ENCODE measurements around the gene CDC27.

Gene CDC27

GRCh38 chr17:47232465-47232864 is 43.4 kb upstream of the CDC27 start:
- no peak for DNase-seq (ENCODE audit: low spot score)
- no peak for TF ChIP-seq CTCF (IDR thresholded peaks at IDR 0.05; ENCODE audit: borderline replicate concordance, control extremely low read depth, extremely low read depth, insufficient read depth, missing control alignments)

GRCh38 chr17:47231866-47232265 is 42.8 kb upstream of the CDC27 start:
- in situ Hi-C loops (cut with MboI; ENCODE audit: low sequenced_read_pairs, unreplicated experiment) = loop anchor here (5.0 to 10.0 kb wide), 2 partner anchors 80 to 383 kb away; no protein-coding TSS in a partner anchor

More at GRCh38 chr17:47232465-47232864, 43.4 kb upstream of the CDC27 start:
- in situ Hi-C loops (cut with MboI; ENCODE audit: low sequenced_read_pairs, unreplicated experiment) = loop anchor here (5.0 to 10.0 kb wide), 2 partner anchors 80 to 382 kb away; no protein-coding TSS in a partner anchor

DNA sequence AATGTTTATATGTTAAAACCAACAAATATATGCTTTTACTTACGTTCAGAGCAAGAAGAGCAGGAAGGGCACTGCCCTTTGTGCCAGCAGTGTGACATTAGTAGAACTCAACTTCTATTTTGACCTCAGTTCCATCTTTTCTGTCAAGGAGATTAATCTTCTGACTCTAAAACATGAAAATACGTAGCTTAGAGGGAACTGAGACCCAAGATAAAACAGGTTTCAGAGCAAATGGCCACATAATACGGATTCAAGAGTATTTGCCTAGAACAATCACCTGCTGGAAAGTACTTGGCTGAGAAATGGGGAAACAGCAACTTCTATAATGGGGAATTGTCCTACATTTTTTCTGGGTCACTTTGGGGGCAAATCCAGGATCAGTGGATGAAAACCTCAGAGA is 42.2 kb upstream of the CDC27 start:
- no peak for TF ChIP-seq CTCF (IDR thresholded peaks at IDR 0.05; ENCODE audit: borderline replicate concordance, control extremely low read depth, extremely low read depth, insufficient read depth, missing control alignments)
- no peak for DNase-seq (ENCODE audit: low spot score)
- in situ Hi-C loops (cut with MboI; ENCODE audit: low sequenced_read_pairs, unreplicated experiment) = loop anchor here (5.0 to 10.0 kb wide), 2 partner anchors 81 to 383 kb away; no protein-coding TSS in a partner anchor

More at GRCh38 chr17:47231866-47232265, 42.8 kb upstream of the CDC27 start:
- no peak for TF ChIP-seq CTCF (IDR thresholded peaks at IDR 0.05; ENCODE audit: borderline replicate concordance, control extremely low read depth, extremely low read depth, insufficient read depth, missing control alignments)
- DNase-seq (ENCODE audit: low spot score) = no peak

DNA sequence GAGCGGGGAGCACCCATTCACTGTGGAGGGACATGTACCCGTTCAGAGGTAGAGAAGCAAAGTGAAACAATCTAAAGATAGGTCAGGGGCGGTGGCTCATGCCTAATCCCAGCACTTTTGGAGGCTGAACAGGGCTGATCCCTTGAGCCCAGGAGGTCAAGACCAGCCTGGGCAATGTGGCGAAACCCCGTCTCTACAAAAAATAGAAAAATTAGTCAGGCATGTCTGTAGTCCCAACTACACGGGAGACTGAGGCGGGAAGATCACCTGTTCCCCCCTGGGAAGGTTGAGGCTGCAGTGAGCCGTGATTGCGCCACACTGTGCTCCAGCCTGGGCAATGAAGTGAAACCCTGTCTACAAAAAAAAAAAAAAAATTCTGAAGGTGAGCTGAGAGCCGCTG is 41.8 kb upstream of the CDC27 start:
- no peak for TF ChIP-seq CTCF (IDR thresholded peaks at IDR 0.05; ENCODE audit: borderline replicate concordance, control extremely low read depth, extremely low read depth, insufficient read depth, missing control alignments)
- in situ Hi-C loops (cut with MboI; ENCODE audit: low sequenced_read_pairs, unreplicated experiment) = loop anchor here (5.0 to 10.0 kb wide), 2 partner anchors 81 to 384 kb away; no protein-coding TSS in a partner anchor

DNA sequence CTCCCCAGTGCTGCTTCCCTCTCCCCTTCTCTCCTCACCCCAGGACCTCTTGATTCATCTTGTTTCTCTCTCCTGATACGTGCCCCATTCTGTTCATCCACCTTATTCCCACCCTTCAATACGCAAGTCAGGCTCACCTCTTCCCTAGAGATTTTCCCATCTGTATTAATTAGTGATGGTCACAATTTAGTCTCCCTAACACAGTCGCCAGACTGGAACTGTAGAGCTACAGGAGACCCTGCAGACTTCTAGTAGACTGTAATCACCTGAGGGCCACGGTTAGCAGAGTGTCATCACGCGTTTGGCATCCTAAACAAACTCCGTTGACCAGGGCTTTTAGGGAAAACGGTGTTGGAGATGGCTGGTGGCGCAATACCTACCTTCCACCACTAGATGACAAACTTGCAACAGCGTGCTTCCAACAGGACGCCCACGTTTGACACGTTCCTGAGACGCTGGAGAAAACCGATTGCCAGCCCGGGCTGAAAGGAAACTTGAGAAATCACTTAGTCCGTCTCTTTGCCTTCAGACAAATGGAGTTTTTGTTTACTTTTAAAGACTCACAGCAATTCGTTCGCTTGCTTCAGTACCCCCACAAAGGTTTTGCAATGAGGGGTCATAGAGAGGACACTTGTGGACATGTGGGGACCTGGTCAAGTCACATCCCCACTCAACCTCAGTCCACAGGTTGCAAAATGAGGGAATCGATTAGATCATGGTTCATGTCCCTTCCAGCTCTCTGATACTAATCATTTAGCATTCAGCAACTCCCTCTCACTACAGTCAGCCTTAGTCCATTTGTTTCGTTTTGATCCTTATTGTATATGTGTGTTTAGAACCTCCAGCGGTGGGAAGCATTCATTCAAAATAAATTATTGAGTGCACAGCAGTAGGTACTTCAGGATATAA is 40.7 kb upstream of the CDC27 start:
- TF ChIP-seq CTCF (IDR thresholded peaks at IDR 0.05; ENCODE audit: borderline replicate concordance, control extremely low read depth, extremely low read depth, insufficient read depth, missing control alignments) = peak; percentile 95
- DNase-seq (ENCODE audit: low spot score) = peak; percentile 79
- in situ Hi-C loops (cut with MboI; ENCODE audit: low sequenced_read_pairs, unreplicated experiment) = loop anchor here (5.0 to 10.0 kb wide), 2 partner anchors 83 to 385 kb away; no protein-coding TSS in a partner anchor

More for the DNA sequence above, 41.8 kb upstream of the CDC27 start:
- DNase-seq (ENCODE audit: low spot score) = no peak

DNA sequence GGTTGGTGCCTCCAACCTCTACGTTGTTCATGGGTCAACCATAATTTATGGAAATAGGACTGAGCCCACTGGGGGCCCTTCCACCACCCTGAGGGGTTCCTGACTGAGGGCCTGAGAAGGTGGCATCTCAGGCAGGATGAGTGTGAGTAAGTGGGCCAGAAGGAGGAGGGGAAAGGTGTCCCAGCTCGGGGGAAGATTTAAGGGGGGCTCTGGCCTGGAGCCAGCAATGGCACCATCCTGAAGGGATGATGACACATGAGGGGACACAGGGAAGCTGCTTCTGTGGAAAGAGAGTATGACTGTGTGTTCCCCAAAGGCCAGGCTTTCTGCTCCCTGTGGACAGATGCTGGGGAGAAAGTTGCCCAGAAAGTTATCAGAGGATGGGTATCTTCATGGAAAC is 38.8 kb upstream of the CDC27 start:
- in situ Hi-C loops (cut with MboI; ENCODE audit: low sequenced_read_pairs, unreplicated experiment) = no loop called here
- no peak for DNase-seq (ENCODE audit: low spot score)
- TF ChIP-seq CTCF (IDR thresholded peaks at IDR 0.05; ENCODE audit: borderline replicate concordance, control extremely low read depth, extremely low read depth, insufficient read depth, missing control alignments) = no peak

Data from GM13976 (cell line).